ENCODE results near the gene PRR7. TPM values are rescaled to one million over a fixed set of nuclear protein-coding genes. Genes with fewer than 3 reads are reported as not detected.

The PRR7 gene
- total RNA-seq, 2 donors from 2014 or later = 0.90 to 1.1 TPM

DNA sequence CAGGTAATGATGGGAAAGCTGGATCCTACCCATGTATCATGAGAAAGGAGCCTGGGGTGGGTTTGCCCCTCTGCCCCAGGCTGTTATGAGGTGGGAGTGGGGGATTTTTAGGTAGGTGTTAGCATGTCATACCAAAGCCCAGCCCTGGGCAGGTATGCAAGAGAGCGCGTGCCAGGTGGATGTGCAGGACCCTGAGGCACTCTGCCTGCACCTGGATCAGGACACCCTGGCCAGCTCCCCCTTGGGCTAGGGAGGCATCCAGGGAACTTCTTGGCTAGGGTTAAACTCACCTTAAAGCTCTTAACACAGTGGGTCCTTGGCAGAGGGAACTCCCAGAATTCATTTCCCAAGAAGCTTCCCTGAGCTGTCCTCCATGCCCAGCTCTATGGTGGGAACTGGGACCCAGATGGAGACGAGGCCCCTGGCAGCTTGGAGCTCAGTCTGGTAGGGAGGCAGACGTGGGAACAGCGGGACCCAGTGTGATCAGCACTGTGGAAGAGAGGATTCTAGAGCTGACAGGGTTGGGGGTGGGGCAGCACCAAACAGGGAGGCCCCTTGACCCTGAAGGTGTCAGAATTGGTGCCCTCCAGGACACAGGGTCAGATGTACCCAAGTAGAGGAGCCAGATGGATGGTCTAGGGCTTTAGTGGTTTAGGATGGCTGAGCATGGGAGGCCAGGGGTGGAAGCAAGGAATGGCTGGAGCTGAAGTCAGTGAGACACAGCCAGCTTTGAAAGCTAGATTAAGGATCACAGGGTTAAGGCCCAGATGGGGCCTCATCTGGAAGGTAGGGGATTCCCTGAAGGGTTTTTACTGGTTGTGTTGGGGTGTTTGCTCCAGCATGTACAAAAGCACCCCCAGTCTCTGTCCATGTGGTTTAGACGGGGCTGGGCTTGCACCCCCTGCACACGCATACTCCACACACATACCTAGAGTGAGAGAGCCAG lies 2.2 kb upstream of the PRR7 start:
- H3K36me3 ChIP-seq = peaks cover 7% of the 10 kb centered on the region
- no peak overlapping the region for H3K4me3 ChIP-seq
- no peak overlapping the region for H3K27ac ChIP-seq
- DNase-seq (ENCODE audit: low spot score) = no peak
- TF ChIP-seq, protein P1, sequence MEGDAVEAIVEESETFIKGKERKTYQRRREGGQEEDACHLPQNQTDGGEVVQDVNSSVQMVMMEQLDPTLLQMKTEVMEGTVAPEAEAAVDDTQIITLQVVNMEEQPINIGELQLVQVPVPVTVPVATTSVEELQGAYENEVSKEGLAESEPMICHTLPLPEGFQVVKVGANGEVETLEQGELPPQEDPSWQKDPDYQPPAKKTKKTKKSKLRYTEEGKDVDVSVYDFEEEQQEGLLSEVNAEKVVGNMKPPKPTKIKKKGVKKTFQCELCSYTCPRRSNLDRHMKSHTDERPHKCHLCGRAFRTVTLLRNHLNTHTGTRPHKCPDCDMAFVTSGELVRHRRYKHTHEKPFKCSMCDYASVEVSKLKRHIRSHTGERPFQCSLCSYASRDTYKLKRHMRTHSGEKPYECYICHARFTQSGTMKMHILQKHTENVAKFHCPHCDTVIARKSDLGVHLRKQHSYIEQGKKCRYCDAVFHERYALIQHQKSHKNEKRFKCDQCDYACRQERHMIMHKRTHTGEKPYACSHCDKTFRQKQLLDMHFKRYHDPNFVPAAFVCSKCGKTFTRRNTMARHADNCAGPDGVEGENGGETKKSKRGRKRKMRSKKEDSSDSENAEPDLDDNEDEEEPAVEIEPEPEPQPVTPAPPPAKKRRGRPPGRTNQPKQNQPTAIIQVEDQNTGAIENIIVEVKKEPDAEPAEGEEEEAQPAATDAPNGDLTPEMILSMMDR (IDR thresholded peaks at IDR 0.05) = no peak
- no peaks in the 10 kb centered on the region for H3K9me3 ChIP-seq
- H3K4me1 ChIP-seq = peaks cover 0 to 26% of the 10 kb centered on the region in 2 donors
- H3K27me3 ChIP-seq = no peaks in the 10 kb centered on the region

DNA sequence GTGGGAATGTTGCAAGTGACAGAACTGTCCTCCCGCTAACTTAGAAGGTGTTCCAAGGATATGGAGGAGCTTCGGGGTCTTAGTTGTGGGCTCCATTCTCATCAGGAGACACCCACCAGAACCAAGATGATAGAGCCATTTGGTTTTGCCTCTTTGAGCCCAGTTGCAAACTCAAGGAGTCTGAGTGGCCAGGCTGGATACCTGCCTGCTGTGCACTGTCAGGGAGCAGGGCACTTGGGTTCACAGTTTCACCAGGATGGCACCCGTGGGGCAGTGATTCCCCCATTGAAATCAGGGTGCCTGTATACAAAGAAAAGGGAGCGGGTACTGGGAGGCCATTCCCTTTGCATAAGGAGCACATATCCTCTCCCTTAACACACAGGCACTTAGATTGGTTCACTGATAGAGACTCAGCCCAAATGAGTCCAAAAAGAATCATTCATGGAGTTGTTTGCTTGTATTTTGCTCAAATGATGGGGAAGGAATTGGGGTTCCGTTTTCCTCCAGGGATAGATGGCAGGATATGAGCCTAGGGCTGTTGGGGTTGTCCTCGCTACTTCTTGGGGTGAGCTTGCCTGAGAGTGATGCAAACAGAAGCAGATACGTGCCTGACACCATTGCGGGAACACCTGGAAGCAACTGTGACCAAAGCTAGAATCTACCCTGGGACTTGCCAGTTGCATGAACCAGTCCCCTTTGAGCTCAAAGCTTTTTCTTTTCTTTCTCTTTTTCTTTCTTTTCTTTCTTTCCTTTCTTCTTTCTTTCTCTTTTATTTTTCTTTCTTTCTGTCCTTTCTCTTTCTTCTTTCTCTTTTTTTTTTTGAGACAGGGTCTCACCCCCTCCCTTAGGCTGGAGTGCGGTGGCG lies 1.3 kb upstream of the PRR7 start:
- Histone ChIP-seq H3K36me3 (peaks cover 7% of the 10 kb centered on the region), H3K27ac (no peak overlapping the region), H3K9me3 (no peaks in the 10 kb centered on the region), H3K4me3 (no peak overlapping the region), H3K4me1 (peaks cover 0 to 26% of the 10 kb centered on the region in 2 donors), H3K27me3 (no peaks in the 10 kb centered on the region)
- TF ChIP-seq, protein P1 (IDR thresholded peaks at IDR 0.05) = no peak
- DNase-seq (ENCODE audit: low spot score) = no peak

DNA sequence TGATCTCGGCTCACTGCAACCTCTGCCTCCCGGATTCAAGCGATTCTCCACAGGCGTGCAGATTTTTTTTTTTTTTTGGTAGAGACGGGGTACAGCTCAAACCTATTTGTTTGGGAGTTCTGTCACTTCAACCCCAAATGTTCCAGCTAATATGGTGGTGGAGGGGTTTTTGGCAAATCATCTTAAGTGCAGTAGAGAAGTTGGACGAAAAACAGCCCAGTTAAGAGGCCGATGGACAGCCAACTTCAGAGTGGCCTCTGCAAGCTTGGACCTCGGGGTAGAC lies 756 bp upstream of the PRR7 start:
- Histone ChIP-seq H3K27ac (no peak overlapping the region), H3K36me3 (peaks cover 2% of the 10 kb centered on the region), H3K4me1 (peaks cover 0 to 29% of the 10 kb centered on the region in 2 donors), H3K9me3 (no peaks in the 10 kb centered on the region), H3K27me3 (no peaks in the 10 kb centered on the region), H3K4me3 (peak overlapping the region in 1 of 2 donors; percentile 64)
- DNase-seq (ENCODE audit: low spot score) = no peak
- TF ChIP-seq, protein P1 (IDR thresholded peaks at IDR 0.05) = no peak

DNA sequence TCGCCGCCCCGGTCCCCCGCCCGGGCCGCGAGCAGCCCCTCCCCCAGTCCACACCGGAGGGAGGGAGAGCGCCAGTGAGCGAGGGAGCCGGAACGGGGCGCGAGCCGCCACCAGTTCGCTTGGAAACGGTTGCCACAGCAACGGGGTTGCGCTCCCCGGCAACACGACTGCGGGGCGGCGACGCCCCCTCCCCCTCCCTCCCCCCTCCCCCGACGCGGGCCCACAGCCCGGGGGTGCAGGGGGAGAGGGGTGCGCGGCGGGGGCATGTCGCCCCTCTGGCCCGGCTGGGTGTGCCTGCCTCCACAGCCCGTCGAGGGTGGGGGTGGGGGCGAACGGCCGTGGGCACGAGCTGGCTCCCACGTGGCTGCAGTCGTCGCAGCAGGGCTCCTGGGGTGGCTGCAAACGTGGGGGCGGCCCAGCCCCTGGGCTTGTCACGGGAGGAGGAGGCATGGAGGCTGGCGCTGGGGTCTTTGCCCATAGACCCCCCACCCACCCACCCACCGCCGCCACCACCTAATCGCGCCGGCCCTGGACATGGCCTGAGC lies 524 bp downstream of the PRR7 start:
- no peaks in the 10 kb centered on the region for H3K36me3 ChIP-seq
- H3K27ac ChIP-seq = no peak overlapping the region
- H3K4me3 ChIP-seq = peak overlapping the region; percentile 47 to 64
- peaks cover 0 to 32% of the 10 kb centered on the region in 2 donors for H3K4me1 ChIP-seq
- no peaks in the 10 kb centered on the region for H3K27me3 ChIP-seq
- TF ChIP-seq, protein P1 (IDR thresholded peaks at IDR 0.05) = no peak
- no peaks in the 10 kb centered on the region for H3K9me3 ChIP-seq
- no peak for DNase-seq (ENCODE audit: low spot score)

DNA sequence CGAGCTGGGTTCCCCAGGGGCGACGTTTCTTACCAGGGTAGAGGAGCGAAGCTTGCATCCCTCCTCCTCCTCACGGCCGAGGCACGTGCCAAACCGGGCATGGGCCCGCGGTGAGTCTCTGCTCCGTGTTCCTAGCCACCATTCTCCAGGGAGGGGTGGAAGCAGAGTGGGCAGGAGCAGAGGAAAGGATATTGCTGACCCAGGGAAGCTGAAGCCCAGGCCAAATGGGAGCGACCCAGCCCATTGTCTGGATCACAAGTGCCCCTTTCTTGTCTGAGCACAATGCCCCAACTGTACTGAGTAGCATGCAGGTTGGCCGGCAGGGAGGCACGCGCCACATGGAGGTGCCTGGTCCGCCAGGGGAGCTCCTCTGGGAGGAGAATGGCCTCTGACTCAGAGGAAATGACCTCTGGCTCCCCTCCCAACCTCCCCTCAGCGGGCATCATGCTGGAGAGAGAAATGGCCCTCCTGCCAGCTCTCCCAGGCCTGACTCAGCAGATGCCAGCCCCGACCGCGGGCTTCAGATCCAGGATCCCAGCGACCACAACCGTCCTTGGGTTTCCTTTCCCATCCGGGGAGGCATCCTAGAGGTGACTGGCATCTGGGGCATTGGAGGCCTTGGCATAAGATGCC lies 1.1 kb downstream of the PRR7 start:
- Histone ChIP-seq H3K4me1 (peaks cover 0 to 32% of the 10 kb centered on the region in 2 donors), H3K36me3 (no peaks in the 10 kb centered on the region), H3K4me3 (peak overlapping the region in 1 of 2 donors; percentile 64), H3K27me3 (no peaks in the 10 kb centered on the region), H3K27ac (no peak overlapping the region), H3K9me3 (no peaks in the 10 kb centered on the region)
- DNase-seq (ENCODE audit: low spot score) = no peak
- TF ChIP-seq, protein P1 (IDR thresholded peaks at IDR 0.05) = no peak

Measured in right atrium auricular region (tissue), 2 donors.